GM23248 (cell line): ENCODE results near the gene ZBTB16. TPM values are rescaled to one million over a fixed set of nuclear protein-coding genes. Genes with fewer than 3 reads are reported as not detected.
A peak's percentile ranks its signal among the peaks of the same experiment; 100 is the strongest.

Source experiments
- DNase-seq: peaks from one replicate; pipeline ENCODE4 v3.0.0-alpha.2; 2015
- H2AFZ ChIP-seq: fragments of 200-600 bp; sonication (generic); 2 replicates; pipeline ENCODE4 v1.6.1; 2016; ENCODE audit warnings: antibody characterized with exemption
- H3F3A ChIP-seq: fragments of 200-600 bp; sonication (generic); 2 replicates; pipeline ENCODE4 v1.6.1; 2016; ENCODE audit warnings: mild to moderate bottlenecking, antibody characterized with exemption, mixed run types; ENCODE audit not compliant: insufficient read depth
- H3K27ac ChIP-seq: fragments of 200-600 bp; sonication (generic); 2 replicates; pipeline ENCODE4 v1.5.1; 2016; ENCODE audit warnings: mild to moderate bottlenecking
- H3K27me3 ChIP-seq: fragments of 200-600 bp; sonication (generic); replicated peaks from 2 replicates; pipeline ENCODE4 v1.6.1; 2016; ENCODE audit warnings: mild to moderate bottlenecking; ENCODE audit not compliant: insufficient read depth
- H3K36me3 ChIP-seq: fragments of 200-600 bp; sonication (generic); 2 replicates; pipeline ENCODE4 v1.6.1; 2016; ENCODE audit warnings: low read depth, mild to moderate bottlenecking
- H3K4me1 ChIP-seq: fragments of 200-600 bp; sonication (generic); 2 replicates; pipeline ENCODE4 v1.6.1; 2016; ENCODE audit warnings: mild to moderate bottlenecking; ENCODE audit not compliant: insufficient read depth
- H3K4me2 ChIP-seq: fragments of 200-600 bp; sonication (generic); one replicate; pipeline ENCODE4 v1.6.1; 2016; ENCODE audit warnings: mild to moderate bottlenecking; ENCODE audit not compliant: unreplicated experiment
- H3K4me3 ChIP-seq: fragments of 200-600 bp; sonication (generic); 2 replicates; pipeline ENCODE4 v1.5.1; 2016; ENCODE audit warnings: mild to moderate bottlenecking
- H3K79me2 ChIP-seq: fragments of 200-600 bp; sonication (generic); 2 replicates; pipeline ENCODE4 v1.6.1; 2016; ENCODE audit warnings: mild to moderate bottlenecking; ENCODE audit not compliant: insufficient read depth
- H3K9ac ChIP-seq: fragments of 200-600 bp; sonication (generic); 2 replicates; pipeline ENCODE4 v1.6.1; 2016; ENCODE audit warnings: mild to moderate bottlenecking
- H3K9me2 ChIP-seq: fragments of 200-600 bp; sonication (generic); 2 replicates; pipeline ENCODE4 v1.6.1; 2016; ENCODE audit warnings: mixed run types, mild to moderate bottlenecking, moderate library complexity; ENCODE audit not compliant: insufficient read depth
- H3K9me3 ChIP-seq: fragments of 200-600 bp; sonication (generic); one replicate; pipeline ENCODE4 v1.6.1; 2017; ENCODE audit warnings: low read depth
- H4K20me1 ChIP-seq: fragments of 200-600 bp; sonication (generic); 2 replicates; pipeline ENCODE4 v1.6.0; 2016; ENCODE audit not compliant: insufficient read depth
- EZH2 ChIP-seq: fragments of 200-600 bp; sonication (generic); IDR thresholded peaks from 2 replicates; pipeline ENCODE4 v1.6.1; 2018; ENCODE audit warnings: antibody characterized with exemption, mild to moderate bottlenecking; ENCODE audit not compliant: insufficient read depth, poor library complexity, severe bottlenecking
- EZH2phosphoT487 ChIP-seq: fragments of 200-600 bp; sonication (generic); IDR thresholded peaks from 2 replicates; pipeline ENCODE4 v1.6.1; 2018; ENCODE audit warnings: antibody characterized with exemption, moderate library complexity, mild to moderate bottlenecking, low read depth; ENCODE audit not compliant: insufficient read depth
- WGBS, 2 experiments: methylation state at CpG; one replicate each; pipeline ENCODE4 v1.1.6; 2015 to 2017; ENCODE audit warnings: low lambda C conversion rate in 2 of 2, low coverage in 1 of 2; ENCODE audit errors: missing lambda C conversion rate in 2 of 2; 5-methylcytosine and 5-hydroxymethylcytosine counted together
- in situ Hi-C: fragments of 300-500 bp; cut with MboI; formaldehyde crosslinking; loops from 2 replicates; pipeline ENCODE4 v1.15.0; 2020
- polyA plus RNA-seq: library from polyadenylated mRNA; unstranded; fragments of >200 nt; fragmentation: Nextera tagmentation; extraction: Ambion mirVana; gene quantifications from 2 replicates; pipeline ENCODE4 v1.2.1, GENCODE V29; 2016
- total RNA-seq: library from RNA; depleted of rRNA; stranded (reverse); fragments of >200 nt; shearing (Covaris generic); gene quantifications from 2 replicates; pipeline ENCODE4 v1.2.3, GENCODE V29; 2014

Gene ZBTB16
- total and polyA plus RNA-seq, 2 experiments from 2014 or later: not detected

DNA sequence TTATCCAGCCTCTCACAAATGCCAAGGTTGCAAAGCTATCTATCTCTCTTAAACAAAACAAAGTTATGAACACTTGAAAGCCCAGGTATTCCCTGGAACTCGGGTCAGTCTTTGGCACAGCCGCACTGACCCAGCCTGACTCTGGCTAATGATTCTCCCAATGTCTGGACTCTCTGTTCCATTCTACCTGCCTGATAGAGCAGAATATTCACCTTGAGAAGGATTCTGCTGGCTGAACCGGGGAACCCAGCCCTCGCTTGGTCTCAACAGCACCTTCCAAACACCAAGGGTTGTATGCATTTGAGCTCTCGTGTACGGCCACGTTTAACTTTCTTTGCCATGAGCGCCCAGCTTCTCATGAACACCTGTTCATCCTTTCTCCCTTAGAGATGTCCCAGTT is 116.8 kb downstream of the ZBTB16 start:
- no peaks in the 10 kb centered on the region for H3F3A ChIP-seq
- no peak overlapping the region for H3K27ac ChIP-seq
- no peaks in the 10 kb centered on the region for H3K9me3 ChIP-seq
- 82% methylated on average over 8 of the region's 8 CpGs for WGBS, 2 experiments
- H3K27me3 ChIP-seq: peaks cover 54% of the 10 kb centered on the region
- H3K79me2 ChIP-seq: no peaks in the 10 kb centered on the region
- H4K20me1 ChIP-seq: no peaks in the 10 kb centered on the region
- in situ Hi-C loops: no loop called here
- H3K9ac ChIP-seq: no peak overlapping the region
- H3K4me3 ChIP-seq: no peak overlapping the region
- no peaks in the 10 kb centered on the region for H3K9me2 ChIP-seq
- no peak overlapping the region for H2AFZ ChIP-seq
- no peaks in the 10 kb centered on the region for H3K36me3 ChIP-seq
- no peak overlapping the region for H3K4me2 ChIP-seq
- TF ChIP-seq EZH2phosphoT487 (no peak), EZH2 (no peak)
- H3K4me1 ChIP-seq: no peaks in the 10 kb centered on the region
- DNase-seq: no peak

- DNase-seq: no peak
- H3K9me2 ChIP-seq: no peaks in the 10 kb centered on the region
- no peaks in the 10 kb centered on the region for H3K36me3 ChIP-seq
- peaks cover 51% of the 10 kb centered on the region for H3K27me3 ChIP-seq
- H3K27ac ChIP-seq: no peak overlapping the region
- H3K9ac ChIP-seq: no peak overlapping the region
- H3K79me2 ChIP-seq: no peaks in the 10 kb centered on the region
- no peaks in the 10 kb centered on the region for H4K20me1 ChIP-seq
- WGBS, 2 experiments: 83 to 100% methylated on average over 1 of the region's 1 CpG
- in situ Hi-C loops: no loop called here
- no peaks in the 10 kb centered on the region for H3K9me3 ChIP-seq
- H3K4me1 ChIP-seq: no peaks in the 10 kb centered on the region
- H3K4me3 ChIP-seq: no peak overlapping the region
- no peak overlapping the region for H2AFZ ChIP-seq
- H3F3A ChIP-seq: no peaks in the 10 kb centered on the region
- H3K4me2 ChIP-seq: no peak overlapping the region
- TF ChIP-seq EZH2phosphoT487 (no peak), EZH2 (no peak)
Measured at GRCh38 chr11:114178656-114179055, 119.1 kb downstream of the ZBTB16 start.

DNA sequence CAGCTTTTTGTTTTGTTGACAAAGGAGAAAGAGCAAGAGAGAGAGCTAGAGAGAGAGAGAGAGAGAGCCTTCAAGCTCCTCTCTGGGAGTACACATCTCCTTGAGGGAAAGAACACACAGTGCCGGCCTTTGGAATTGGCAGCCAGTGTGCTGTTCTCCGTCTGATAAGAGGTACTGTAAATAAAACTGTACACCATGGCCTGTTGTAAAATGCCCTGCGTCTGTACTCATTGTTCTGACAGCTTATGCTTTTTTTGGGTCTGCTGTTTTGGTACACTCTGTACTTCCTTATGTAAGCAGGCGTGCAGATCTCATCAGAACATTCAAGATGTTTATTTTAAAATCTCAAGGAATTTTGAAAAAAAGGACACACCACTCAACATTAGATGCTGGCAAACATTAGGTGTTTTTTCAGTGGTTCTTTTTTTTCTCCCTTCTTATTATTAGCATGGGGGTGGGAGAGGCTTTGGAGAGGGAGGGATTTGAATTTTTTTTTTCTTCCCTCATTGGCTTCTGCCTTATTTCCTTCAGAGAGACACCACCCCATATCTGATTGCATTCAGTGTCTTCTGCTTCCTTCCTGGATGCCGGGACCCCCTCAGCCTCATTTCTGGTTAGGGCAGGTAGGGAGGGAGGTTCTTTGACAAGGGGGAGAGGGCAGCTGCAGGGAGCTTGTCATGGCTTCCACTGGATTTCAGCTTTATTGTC is 119.9 kb downstream of the ZBTB16 start:
- Histone ChIP-seq H3K27me3 (peaks cover 56% of the 10 kb centered on the region), H3K4me3 (no peak overlapping the region), H3K27ac (no peak overlapping the region), H3K4me2 (no peak overlapping the region), H3K9ac (no peak overlapping the region), H3K36me3 (no peaks in the 10 kb centered on the region), H3K9me2 (no peaks in the 10 kb centered on the region), H3K4me1 (no peaks in the 10 kb centered on the region), H4K20me1 (no peaks in the 10 kb centered on the region), H2AFZ (no peak overlapping the region), H3F3A (no peaks in the 10 kb centered on the region), H3K9me3 (no peaks in the 10 kb centered on the region), H3K79me2 (no peaks in the 10 kb centered on the region)
- DNase-seq: no peak
- TF ChIP-seq EZH2phosphoT487 (no peak), EZH2 (no peak)
- in situ Hi-C loops: no loop called here
- 44 to 45% methylated on average over 5 of the region's 5 CpGs for WGBS, 2 experiments

- DNase-seq: peak; percentile 31
- WGBS, 2 experiments: 61 to 65% methylated on average over 7 of the region's 7 CpGs
- no peaks in the 10 kb centered on the region for H3F3A ChIP-seq
- peaks cover 47% of the 10 kb centered on the region for H3K27me3 ChIP-seq
- TF ChIP-seq EZH2phosphoT487: no peak
- TF ChIP-seq EZH2: no peak
- H3K4me3 ChIP-seq: no peak overlapping the region
- no peaks in the 10 kb centered on the region for H3K36me3 ChIP-seq
- H3K4me1 ChIP-seq: no peaks in the 10 kb centered on the region
- no peaks in the 10 kb centered on the region for H4K20me1 ChIP-seq
- in situ Hi-C loops: no loop called here
- no peaks in the 10 kb centered on the region for H3K9me2 ChIP-seq
- no peak overlapping the region for H3K9ac ChIP-seq
- no peaks in the 10 kb centered on the region for H3K9me3 ChIP-seq
- no peak overlapping the region for H3K27ac ChIP-seq
- no peaks in the 10 kb centered on the region for H3K79me2 ChIP-seq
- no peak overlapping the region for H3K4me2 ChIP-seq
- H2AFZ ChIP-seq: no peak overlapping the region
Measured at GRCh38 chr11:114180301-114181055, 121.0 kb downstream of the ZBTB16 start.
